ENCODE results near the gene OXSM.

- TF ChIP-seq, protein P1, sequence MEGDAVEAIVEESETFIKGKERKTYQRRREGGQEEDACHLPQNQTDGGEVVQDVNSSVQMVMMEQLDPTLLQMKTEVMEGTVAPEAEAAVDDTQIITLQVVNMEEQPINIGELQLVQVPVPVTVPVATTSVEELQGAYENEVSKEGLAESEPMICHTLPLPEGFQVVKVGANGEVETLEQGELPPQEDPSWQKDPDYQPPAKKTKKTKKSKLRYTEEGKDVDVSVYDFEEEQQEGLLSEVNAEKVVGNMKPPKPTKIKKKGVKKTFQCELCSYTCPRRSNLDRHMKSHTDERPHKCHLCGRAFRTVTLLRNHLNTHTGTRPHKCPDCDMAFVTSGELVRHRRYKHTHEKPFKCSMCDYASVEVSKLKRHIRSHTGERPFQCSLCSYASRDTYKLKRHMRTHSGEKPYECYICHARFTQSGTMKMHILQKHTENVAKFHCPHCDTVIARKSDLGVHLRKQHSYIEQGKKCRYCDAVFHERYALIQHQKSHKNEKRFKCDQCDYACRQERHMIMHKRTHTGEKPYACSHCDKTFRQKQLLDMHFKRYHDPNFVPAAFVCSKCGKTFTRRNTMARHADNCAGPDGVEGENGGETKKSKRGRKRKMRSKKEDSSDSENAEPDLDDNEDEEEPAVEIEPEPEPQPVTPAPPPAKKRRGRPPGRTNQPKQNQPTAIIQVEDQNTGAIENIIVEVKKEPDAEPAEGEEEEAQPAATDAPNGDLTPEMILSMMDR (IDR thresholded peaks at IDR 0.05) = no peak
- TF ChIP-seq POLR2A (IDR thresholded peaks at IDR 0.05) = no peak
- TF ChIP-seq POLR2AphosphoS5 (IDR thresholded peaks at IDR 0.05) = no peak
- no peak for TF ChIP-seq EP300 (IDR thresholded peaks at IDR 0.05; ENCODE audit: low read depth)
These were observed 8.6 kb upstream of the OXSM start for GRCh38 chr3:25781145-25781757.
